ENCODE data around the gene DEPP1.

- TF ChIP-seq, protein P1, sequence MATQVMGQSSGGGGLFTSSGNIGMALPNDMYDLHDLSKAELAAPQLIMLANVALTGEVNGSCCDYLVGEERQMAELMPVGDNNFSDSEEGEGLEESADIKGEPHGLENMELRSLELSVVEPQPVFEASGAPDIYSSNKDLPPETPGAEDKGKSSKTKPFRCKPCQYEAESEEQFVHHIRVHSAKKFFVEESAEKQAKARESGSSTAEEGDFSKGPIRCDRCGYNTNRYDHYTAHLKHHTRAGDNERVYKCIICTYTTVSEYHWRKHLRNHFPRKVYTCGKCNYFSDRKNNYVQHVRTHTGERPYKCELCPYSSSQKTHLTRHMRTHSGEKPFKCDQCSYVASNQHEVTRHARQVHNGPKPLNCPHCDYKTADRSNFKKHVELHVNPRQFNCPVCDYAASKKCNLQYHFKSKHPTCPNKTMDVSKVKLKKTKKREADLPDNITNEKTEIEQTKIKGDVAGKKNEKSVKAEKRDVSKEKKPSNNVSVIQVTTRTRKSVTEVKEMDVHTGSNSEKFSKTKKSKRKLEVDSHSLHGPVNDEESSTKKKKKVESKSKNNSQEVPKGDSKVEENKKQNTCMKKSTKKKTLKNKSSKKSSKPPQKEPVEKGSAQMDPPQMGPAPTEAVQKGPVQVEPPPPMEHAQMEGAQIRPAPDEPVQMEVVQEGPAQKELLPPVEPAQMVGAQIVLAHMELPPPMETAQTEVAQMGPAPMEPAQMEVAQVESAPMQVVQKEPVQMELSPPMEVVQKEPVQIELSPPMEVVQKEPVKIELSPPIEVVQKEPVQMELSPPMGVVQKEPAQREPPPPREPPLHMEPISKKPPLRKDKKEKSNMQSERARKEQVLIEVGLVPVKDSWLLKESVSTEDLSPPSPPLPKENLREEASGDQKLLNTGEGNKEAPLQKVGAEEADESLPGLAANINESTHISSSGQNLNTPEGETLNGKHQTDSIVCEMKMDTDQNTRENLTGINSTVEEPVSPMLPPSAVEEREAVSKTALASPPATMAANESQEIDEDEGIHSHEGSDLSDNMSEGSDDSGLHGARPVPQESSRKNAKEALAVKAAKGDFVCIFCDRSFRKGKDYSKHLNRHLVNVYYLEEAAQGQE (IDR thresholded peaks at IDR 0.05; ENCODE audit: insufficient replicate concordance, low read depth), result no peak
- TF ChIP-seq CTCF (IDR thresholded peaks at IDR 0.05; ENCODE audit: insufficient read depth, low read length) (no peak), POLR2AphosphoS5 (IDR thresholded peaks at IDR 0.05; ENCODE audit: low read depth) (no peak), GABPA (IDR thresholded peaks at IDR 0.05; ENCODE audit: low read depth) (no peak)
Measured at GRCh38 chr10:44977287-44978212, 1.1 kb downstream of the DEPP1 start.

Measured in HL-60 (cell line).